IPS-20b (cell line): ENCODE measurements around the gene FAM83C.

Experiments used
- H3K27ac ChIP-seq: one replicate; pipeline ENCODE4 v1.5.1; 2013; ENCODE audit warnings: low read length
- H3K27me3 ChIP-seq: 2 replicates; pipeline ENCODE4 v1.6.1; 2013; ENCODE audit warnings: mild to moderate bottlenecking, low read length, inconsistent platforms; ENCODE audit not compliant: insufficient read depth
- H3K36me3 ChIP-seq: 2 replicates; pipeline ENCODE4 v1.6.1; 2013; ENCODE audit warnings: low read depth, mild to moderate bottlenecking, inconsistent platforms, low read length, moderate library complexity; ENCODE audit not compliant: insufficient read depth
- H3K4me1 ChIP-seq: 2 replicates; pipeline ENCODE4 v1.6.1; 2013; ENCODE audit warnings: mild to moderate bottlenecking, control low read depth, inconsistent platforms, low read length, moderate library complexity; ENCODE audit not compliant: insufficient read depth
- H3K4me3 ChIP-seq: 2 replicates; pipeline ENCODE4 v1.5.1; 2013; ENCODE audit warnings: mild to moderate bottlenecking, low read length, inconsistent platforms
- H3K9ac ChIP-seq: 2 replicates; pipeline ENCODE4 v1.6.1; 2013; ENCODE audit warnings: low read depth, mild to moderate bottlenecking, inconsistent platforms, low read length, moderate library complexity
- H3K9me3 ChIP-seq: 2 replicates; pipeline ENCODE4 v1.6.1; 2013; ENCODE audit warnings: mild to moderate bottlenecking, low read depth, low read length, inconsistent platforms; ENCODE audit not compliant: insufficient read depth

Gene FAM83C

DNA sequence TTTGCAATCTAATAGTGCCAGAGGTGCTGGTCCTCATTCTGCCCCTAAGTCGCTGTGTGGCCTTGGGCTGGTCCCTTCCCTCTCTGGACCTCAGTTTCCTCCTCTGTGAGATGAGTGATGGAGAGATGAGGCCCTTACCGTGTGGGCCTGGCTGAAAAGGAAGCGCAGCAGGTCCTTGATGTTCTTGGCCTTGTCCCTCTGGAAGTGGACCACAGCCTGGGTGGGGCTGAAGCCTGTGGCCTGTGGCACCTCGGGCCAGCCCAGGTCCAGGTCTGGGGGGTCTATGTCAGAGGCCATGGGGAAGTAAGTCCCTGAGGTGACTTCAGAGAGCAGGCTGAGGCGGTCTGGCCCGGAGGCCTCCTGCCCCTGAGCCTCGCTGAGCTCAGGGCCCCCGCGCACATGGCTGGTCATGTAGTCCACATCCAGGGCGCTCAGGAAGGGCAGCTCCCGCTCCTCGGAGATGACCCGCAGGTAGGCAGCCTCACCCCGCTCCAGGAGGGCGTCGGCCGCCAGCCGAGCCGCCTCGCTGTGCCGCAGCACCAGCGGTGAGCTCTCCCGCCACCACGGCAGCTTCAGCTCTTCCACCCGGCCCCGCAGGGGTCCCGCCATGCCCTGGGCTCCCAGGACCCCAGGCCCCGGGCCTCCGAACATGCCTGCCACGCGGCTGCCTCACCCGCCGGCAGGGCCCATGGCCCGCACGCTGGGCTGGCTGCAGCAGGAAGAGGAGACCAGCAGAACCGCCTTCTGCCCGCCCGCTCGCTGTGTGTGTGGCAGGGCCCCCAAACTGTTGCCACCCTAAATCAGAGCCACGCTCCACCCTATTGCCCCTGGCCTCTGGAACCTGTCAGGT is at the start of gene FAM83C:
Gene FAM83C, minus strand, starts transcription at position 772 of the 850 bp plus-strand sequence. Its CDS starts 121 bp downstream, at position 651.
- Histone ChIP-seq H3K27ac (no peak within 1 kb of the TSS), H3K9ac (no peak within 1 kb of the TSS), H3K36me3 (no peaks in the 10 kb centered on the region), H3K27me3 (no peaks in the 10 kb centered on the region), H3K4me1 (no peaks in the 10 kb centered on the region), H3K9me3 (no peaks in the 10 kb centered on the region), H3K4me3 (no peak within 1 kb of the TSS)

DNA sequence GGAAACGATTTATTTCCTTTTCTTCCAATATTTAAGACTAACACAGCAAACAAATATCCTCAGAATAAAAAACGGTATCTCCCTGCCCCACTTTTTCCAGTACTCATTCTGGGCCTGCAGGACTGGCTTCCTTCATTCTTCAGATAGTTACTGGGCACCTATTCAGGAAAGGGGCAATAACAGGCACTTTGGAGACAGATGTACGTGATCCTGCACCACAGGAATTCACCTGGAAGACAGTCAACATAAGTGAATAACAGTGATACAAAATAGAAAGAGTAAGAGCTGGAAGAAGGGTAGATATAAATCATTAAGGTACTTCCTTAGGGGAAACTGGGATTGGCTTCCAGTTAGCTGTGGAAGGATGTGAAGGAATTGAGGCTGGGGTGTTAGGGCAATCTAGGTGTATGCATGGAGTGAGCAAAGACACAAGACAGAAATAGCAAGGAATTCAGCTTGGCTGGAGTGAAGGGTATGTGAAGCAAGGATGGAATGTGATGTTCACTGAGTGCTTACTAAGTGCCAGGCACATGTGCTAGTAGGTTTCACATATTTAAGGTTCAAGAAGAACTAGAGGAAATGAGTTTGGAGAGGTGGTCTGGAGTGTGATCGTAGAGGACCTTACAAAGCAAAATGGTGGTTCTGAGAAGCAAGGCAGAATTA is 49.3 kb upstream of the FAM83C start:
- no peak overlapping the region for H3K9ac ChIP-seq
- no peak overlapping the region for H3K27ac ChIP-seq
- H3K36me3 ChIP-seq, result peaks cover 30% of the 10 kb centered on the region
- no peaks in the 10 kb centered on the region for H3K9me3 ChIP-seq
- no peaks in the 10 kb centered on the region for H3K27me3 ChIP-seq
- H3K4me1 ChIP-seq, result no peaks in the 10 kb centered on the region
- H3K4me3 ChIP-seq, result no peak overlapping the region

GRCh38 chr20:35340436-35340835 is 48.2 kb upstream of the FAM83C start:
- Histone ChIP-seq H3K27ac (no peak overlapping the region), H3K36me3 (peaks cover 19% of the 10 kb centered on the region), H3K9me3 (no peaks in the 10 kb centered on the region), H3K4me3 (no peak overlapping the region), H3K9ac (no peak overlapping the region), H3K4me1 (no peaks in the 10 kb centered on the region), H3K27me3 (no peaks in the 10 kb centered on the region)

- peaks cover 15% of the 10 kb centered on the region for H3K36me3 ChIP-seq
- no peak overlapping the region for H3K4me3 ChIP-seq
- no peaks in the 10 kb centered on the region for H3K9me3 ChIP-seq
- H3K27me3 ChIP-seq, result no peaks in the 10 kb centered on the region
- no peaks in the 10 kb centered on the region for H3K4me1 ChIP-seq
- no peak overlapping the region for H3K27ac ChIP-seq
- H3K9ac ChIP-seq, result no peak overlapping the region
Measured at GRCh38 chr20:35339636-35340035, 47.4 kb upstream of the FAM83C start.

- Histone ChIP-seq H3K27ac (no peak overlapping the region), H3K9ac (no peak overlapping the region), H3K9me3 (no peaks in the 10 kb centered on the region), H3K27me3 (no peaks in the 10 kb centered on the region), H3K4me3 (no peak overlapping the region), H3K4me1 (no peaks in the 10 kb centered on the region), H3K36me3 (peaks cover 8% of the 10 kb centered on the region)
Measured at GRCh38 chr20:35339007-35339406, 46.8 kb upstream of the FAM83C start.

DNA sequence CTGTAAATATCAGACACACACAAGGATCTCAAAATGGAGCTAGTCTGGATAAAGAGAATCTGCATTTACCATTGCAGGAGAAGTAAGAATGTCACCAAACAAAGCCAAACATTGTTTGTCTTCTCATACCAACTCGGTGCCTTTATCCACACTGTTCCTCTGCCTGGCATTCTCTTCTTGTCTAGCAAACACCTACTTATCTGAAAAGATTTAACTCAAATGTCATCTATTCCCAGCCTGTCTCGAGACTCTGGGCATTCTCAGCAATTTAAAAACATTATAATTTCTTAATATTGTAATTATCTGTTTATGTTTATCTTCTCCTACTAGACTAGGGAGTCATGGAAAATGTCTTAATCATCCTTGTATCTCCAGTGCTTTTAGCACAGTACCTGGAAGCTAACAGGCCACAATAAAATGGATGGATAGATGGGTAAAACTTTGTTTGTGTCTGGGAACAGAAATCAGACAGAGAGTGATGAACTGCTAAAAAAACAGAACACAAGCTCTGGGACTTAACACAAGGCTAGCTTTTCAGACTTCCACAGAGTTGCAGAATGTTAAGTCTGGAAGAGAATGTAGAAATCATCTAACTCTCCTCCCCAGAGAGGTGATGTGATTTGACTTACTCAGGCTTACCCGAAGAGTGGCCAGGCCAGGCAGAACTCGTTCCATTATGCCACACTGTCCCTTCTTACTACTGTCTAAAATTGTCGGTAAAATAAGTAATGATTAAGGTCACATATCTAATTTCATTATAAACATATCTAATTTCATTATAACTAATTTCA is 42.3 kb upstream of the FAM83C start:
- H3K9me3 ChIP-seq, result no peaks in the 10 kb centered on the region
- H3K4me1 ChIP-seq, result no peaks in the 10 kb centered on the region
- H3K36me3 ChIP-seq, result no peaks in the 10 kb centered on the region
- H3K4me3 ChIP-seq, result no peak overlapping the region
- H3K27ac ChIP-seq, result no peak overlapping the region
- H3K9ac ChIP-seq, result no peak overlapping the region
- no peaks in the 10 kb centered on the region for H3K27me3 ChIP-seq

- no peak overlapping the region for H3K9ac ChIP-seq
- H3K4me1 ChIP-seq, result no peaks in the 10 kb centered on the region
- H3K36me3 ChIP-seq, result no peaks in the 10 kb centered on the region
- H3K9me3 ChIP-seq, result no peaks in the 10 kb centered on the region
- no peak overlapping the region for H3K4me3 ChIP-seq
- H3K27ac ChIP-seq, result no peak overlapping the region
- H3K27me3 ChIP-seq, result no peaks in the 10 kb centered on the region
Measured at GRCh38 chr20:35333606-35334005, 41.4 kb upstream of the FAM83C start.

DNA sequence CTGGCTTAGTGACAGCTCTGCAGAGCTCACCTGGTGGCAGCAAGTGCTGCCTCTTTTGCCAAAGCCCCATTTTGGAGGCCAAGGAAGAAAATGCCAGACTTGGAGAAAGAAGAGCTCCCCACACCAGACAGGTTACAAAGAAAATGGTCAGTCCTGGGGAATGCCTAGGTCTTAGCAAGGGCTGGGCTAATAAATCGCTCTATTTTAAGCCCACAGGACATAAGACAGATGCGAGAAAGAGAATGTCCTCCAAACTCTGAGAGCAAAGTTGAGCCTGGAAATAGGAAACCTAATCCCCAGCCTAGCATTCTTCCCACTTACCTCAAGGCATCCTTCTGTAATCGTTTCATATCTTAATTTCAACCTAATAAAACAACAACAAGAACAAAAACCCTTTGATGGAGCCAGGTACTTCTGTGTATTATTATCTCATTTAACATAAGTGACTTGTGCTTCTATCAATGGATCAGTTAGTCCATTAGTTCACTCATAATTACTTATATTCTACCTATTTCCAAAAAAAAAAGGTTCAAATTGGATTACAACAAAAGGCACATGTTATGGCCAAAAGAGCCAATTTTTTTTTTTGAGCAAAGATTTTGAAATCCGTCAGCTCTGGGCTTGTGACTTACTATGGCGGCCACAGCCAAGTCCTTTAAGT is 40.4 kb upstream of the FAM83C start:
- no peaks in the 10 kb centered on the region for H3K4me1 ChIP-seq
- H3K9ac ChIP-seq, result no peak overlapping the region
- H3K4me3 ChIP-seq, result no peak overlapping the region
- H3K9me3 ChIP-seq, result no peaks in the 10 kb centered on the region
- no peaks in the 10 kb centered on the region for H3K27me3 ChIP-seq
- H3K27ac ChIP-seq, result no peak overlapping the region
- H3K36me3 ChIP-seq, result no peaks in the 10 kb centered on the region

DNA sequence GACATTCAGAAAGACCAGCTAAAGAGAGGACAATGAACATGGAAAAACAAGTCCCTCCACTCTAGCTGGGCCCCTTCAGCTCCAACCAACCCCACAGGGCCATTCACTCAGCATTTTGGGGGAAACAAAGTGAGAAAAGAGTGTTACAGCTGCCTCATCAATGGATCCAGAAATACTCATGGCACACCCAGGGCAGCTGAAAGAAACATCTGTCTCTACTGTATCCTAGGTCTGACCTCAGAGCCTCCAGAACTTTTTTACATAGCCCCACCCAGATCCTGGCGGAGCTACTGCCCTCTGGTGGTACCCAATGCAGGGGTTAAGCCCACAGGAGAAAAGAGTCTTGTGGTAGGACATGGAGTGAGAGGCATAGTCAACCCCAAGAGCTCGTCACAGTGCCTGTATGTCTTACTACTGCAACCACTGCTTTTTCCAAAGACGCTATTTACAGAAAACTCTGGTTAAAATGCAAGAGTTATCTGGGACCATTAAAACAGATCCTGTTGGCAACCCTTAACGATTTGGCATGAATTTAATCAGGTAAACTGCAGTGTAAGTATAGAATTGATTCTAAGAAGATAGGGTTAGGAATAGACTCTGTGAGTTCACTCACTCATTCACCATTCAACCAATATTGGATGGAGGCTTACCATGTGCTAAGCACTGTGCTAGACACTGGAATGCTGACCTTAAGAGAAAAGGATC is 37.4 kb upstream of the FAM83C start:
- no peak overlapping the region for H3K4me3 ChIP-seq
- H3K27me3 ChIP-seq, result no peaks in the 10 kb centered on the region
- no peak overlapping the region for H3K9ac ChIP-seq
- H3K27ac ChIP-seq, result no peak overlapping the region
- H3K36me3 ChIP-seq, result 0 out of 2 replicates have a peak, but pooled peaks cover 3% of the 10 kb centered on the region
- no peaks in the 10 kb centered on the region for H3K4me1 ChIP-seq
- H3K9me3 ChIP-seq, result no peaks in the 10 kb centered on the region

- no peaks in the 10 kb centered on the region for H3K27me3 ChIP-seq
Measured at GRCh38 chr20:35328689-35329088, 36.5 kb upstream of the FAM83C start.

More at GRCh38 chr20:35328689-35329088, 36.5 kb upstream of the FAM83C start:
- H3K36me3 ChIP-seq, result 0 out of 2 replicates have a peak, but pooled peaks cover 3% of the 10 kb centered on the region
- H3K27ac ChIP-seq, result no peak overlapping the region
- no peak overlapping the region for H3K9ac ChIP-seq
- no peaks in the 10 kb centered on the region for H3K4me1 ChIP-seq
- no peak overlapping the region for H3K4me3 ChIP-seq
- no peaks in the 10 kb centered on the region for H3K9me3 ChIP-seq
